Measurements from ENCODE around the gene PPL.

DNA sequence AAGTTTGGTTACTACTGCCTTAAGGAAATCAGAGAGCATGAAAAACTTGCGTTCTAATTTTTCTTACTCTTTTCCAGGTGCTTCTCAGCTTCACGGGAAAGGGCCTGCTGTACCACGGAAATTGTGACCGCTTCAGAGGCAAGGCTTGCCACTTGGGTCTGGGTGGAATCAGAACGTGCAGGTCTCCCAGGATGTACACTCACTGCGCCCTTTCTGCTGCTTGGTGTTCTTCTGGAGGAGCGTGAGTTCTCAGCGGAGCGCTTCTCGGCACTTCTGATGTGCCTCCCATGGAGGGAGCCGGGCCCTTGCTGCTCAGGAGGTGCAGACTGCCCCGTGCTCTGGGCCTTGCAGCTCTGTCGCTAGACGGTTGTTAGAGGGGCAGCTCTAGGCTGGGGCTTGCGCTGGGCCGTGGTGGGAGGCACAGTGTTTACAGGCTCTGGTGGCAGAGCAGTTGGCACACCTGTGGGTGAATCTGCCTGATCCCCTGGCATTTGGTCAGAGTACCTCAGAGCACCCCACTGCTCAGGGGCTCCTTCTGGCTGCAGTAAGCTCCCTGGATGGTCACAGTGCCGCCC is 56.9 kb downstream of the PPL start:
- TF ChIP-seq EZH2 (IDR thresholded peaks at IDR 0.05): no peak
- no peak for TF ChIP-seq POLR2AphosphoS5 (IDR thresholded peaks at IDR 0.05; ENCODE audit: borderline replicate concordance, low read depth, low read length)

Measured in SK-N-MC (cell line).